Kidney epithelial cell (primary cell): Measurements from ENCODE around the gene HOXB5. TPM values are rescaled to one million over a fixed set of nuclear protein-coding genes. Genes with fewer than 3 reads are reported as not detected.

ENCODE experiments used
- DNase-seq: peaks from one replicate; pipeline ENCODE4 v3.0.0-alpha.2; 2010; ENCODE audit warnings: low read depth
- H3K27me3 ChIP-seq: 2 replicates; pipeline ENCODE4 v1.6.0; 2011; ENCODE audit warnings: low read length; ENCODE audit not compliant: control insufficient read depth, insufficient read depth
- H3K36me3 ChIP-seq: 2 replicates; pipeline ENCODE4 v1.5.1; 2011; ENCODE audit warnings: low read length; ENCODE audit not compliant: control insufficient read depth, insufficient read depth
- H3K4me3 ChIP-seq: 2 replicates; pipeline ENCODE4 v1.5.1; 2011; ENCODE audit warnings: low read depth, mild to moderate bottlenecking, control low read depth, low read length
- total RNA-seq: library from RNA; depleted of rRNA; stranded (reverse); fragments of >200 nt; gene quantifications from 2 replicates; pipeline ENCODE4 v1.2.3, GENCODE V29; 2015
- TF ChIP-seq, protein P1 (sequence below): IDR thresholded peaks from 2 replicates; pipeline ENCODE4 v1.5.1; 2011; ENCODE audit warnings: mild to moderate bottlenecking, moderate library complexity, low read length, control low read depth, inconsistent platforms; ENCODE audit not compliant: insufficient read depth, poor library complexity, severe bottlenecking

Gene HOXB5
- total RNA-seq, 1 donor from 2014 or later, result 3.6 TPM

DNA sequence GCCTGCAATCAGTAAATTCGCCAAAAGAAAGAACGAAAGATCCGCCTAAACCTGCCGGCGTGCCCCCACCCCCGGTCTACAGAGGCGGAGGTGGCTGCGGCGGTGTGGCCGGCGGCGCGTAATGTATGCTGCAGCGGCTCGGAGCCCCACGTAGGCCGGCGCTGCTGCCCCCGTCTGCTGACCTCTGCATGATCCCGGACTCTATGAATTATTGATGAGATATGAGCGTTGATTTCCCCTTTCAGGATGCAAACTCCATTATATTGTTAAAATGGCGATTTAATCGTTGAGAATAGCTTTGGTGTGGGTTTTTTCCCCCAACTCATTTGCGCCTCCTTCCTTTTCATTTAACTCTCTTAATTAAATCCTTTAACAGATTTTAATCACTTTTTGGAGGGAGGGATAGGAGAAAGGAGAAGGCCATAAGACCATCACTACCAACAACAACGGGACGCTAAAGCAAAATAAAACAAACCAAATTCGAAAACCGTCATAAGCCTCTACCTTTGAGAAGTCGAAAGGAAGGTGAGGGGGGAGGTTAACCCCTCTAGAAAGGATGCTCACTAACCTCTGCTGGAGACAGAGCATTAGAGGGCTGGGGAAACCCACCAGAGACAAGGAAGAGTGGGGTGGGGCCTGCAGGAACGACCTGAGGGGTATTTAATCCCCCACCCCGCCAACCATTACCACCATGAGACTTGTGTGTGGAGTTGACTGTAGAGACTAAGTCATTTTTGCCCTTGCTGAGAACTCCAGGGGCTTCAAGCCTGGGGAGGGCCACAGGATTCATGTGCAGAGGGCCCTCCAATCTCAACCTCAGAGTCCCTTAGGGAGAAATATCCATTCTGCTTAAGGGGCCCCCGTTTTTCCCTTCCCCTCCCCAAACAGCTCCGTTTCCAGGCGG, 7.0 kb downstream of the HOXB5 start:
- H3K27me3 ChIP-seq, result no peaks in the 10 kb centered on the region
- peaks cover 2% of the 10 kb centered on the region for H3K36me3 ChIP-seq
- TF ChIP-seq, protein P1, sequence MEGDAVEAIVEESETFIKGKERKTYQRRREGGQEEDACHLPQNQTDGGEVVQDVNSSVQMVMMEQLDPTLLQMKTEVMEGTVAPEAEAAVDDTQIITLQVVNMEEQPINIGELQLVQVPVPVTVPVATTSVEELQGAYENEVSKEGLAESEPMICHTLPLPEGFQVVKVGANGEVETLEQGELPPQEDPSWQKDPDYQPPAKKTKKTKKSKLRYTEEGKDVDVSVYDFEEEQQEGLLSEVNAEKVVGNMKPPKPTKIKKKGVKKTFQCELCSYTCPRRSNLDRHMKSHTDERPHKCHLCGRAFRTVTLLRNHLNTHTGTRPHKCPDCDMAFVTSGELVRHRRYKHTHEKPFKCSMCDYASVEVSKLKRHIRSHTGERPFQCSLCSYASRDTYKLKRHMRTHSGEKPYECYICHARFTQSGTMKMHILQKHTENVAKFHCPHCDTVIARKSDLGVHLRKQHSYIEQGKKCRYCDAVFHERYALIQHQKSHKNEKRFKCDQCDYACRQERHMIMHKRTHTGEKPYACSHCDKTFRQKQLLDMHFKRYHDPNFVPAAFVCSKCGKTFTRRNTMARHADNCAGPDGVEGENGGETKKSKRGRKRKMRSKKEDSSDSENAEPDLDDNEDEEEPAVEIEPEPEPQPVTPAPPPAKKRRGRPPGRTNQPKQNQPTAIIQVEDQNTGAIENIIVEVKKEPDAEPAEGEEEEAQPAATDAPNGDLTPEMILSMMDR, result no peak
- no peak for DNase-seq
- peak overlapping the region; percentile 68 for H3K4me3 ChIP-seq

DNA sequence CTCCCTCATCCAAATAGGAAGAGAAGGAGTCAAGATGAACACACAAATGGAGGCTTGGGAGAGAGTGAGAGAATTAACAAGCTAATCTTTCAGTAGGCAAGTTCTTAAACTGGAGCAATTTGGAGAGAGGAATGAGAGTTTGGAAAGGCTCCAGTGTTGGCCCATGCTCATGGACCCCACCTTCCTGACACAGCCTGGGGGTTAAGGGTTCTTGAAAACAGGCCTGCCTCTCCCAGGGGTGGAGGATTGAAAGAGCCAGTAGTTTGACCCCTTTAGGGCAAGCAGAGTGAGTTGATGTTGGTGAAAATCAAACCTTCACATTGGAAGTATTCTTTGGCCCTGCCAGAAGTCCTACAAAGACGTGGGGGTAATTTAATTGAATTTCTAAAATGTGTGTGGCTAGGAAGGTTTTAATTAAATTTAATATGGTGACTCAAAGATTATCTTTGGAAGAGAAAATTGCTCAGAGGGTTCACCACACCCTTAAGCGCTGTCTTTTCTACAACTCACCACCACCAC, 9.3 kb downstream of the HOXB5 start:
- Histone ChIP-seq H3K27me3 (no peaks in the 10 kb centered on the region), H3K36me3 (peaks cover 2% of the 10 kb centered on the region), H3K4me3 (peak overlapping the region; percentile 68)
- TF ChIP-seq, protein P1, result no peak
- no peak for DNase-seq

DNA sequence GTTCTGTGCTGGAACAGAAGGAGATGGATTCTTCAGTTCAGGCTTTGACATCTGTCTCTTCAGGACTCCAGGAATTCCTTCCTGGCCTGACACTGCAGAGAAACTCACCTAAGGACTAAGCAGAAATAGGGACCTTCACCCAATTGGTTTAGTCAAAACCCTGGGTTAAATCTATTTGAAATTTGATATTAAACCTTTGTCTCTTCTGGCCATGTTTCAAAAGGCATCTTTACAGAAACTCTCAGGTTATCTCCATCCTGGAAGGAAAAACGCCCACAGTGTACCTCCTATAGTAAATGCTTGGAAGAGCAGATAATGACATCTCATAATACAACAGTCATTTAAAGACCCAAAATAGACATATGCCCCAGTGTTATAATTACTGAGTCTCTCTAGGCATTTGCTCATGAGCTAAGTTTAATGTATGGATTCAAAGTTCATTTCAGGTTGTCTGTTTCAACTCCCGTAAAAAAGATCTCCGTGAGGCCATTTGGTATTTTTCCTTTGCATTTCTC, 9.8 kb downstream of the HOXB5 start:
- TF ChIP-seq, protein P1, result no peak
- peak overlapping the region; percentile 68 for H3K4me3 ChIP-seq
- peaks cover 3% of the 10 kb centered on the region for H3K36me3 ChIP-seq
- H3K27me3 ChIP-seq, result no peaks in the 10 kb centered on the region
- DNase-seq, result no peak

DNA sequence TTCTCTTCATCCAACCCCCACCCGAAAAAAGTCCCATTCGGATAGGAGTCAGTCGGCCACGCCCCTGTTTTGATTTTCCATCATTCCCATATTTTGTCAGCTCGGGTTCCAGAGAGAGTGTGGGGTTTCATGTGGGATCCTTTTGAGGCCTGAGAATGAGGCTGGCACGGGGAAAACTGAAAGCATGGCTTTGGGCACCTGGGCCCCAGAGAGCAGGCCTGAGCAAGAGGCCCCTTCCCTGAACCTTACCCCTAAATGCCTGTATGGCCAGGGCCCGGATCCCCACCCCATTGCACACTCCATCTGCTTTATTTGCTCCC, 10.9 kb downstream of the HOXB5 start:
- Histone ChIP-seq H3K27me3 (no peaks in the 10 kb centered on the region), H3K4me3 (peak overlapping the region; percentile 68), H3K36me3 (peaks cover 1% of the 10 kb centered on the region)
- no peak for DNase-seq
- TF ChIP-seq, protein P1, result no peak

DNA sequence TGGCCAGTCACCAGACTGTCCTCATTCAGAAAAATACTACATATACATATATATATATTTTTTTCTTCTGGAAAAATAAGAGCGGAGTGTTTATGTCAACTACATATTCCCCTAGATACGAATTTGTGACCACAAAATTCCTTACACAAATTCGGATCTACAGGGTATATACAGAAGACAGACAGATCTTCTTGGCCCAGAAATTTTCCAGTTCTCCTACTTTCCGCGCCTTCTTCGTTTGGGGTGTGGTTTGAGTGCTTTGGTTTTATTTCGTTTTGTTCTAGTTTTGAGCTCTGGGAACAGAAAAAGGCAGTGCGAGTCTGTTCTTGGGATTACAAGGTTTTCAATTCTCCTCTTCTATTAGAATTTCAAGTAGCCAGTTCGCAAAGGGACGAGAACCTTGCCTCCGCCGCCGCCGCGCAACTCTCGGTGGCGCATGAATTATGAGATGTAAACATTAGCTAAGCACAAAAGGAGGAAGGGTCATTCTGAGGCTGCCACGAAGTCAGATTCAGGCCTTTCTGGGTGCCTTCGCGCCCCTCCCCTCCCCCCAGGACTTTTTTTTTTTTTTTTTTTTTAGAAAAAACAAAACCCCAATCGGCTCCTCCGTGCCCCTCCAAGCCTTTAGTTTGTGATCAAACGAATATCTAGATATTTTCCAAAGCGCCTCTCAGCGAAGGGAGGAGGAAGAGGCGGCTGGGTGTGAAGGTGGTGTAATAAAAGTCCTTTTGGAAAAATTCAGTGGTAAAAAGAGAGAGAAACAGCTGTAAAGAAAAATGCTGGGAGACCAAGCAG, 13.6 kb downstream of the HOXB5 start:
- peaks cover 3% of the 10 kb centered on the region for H3K36me3 ChIP-seq
- peak overlapping the region; percentile 68 for H3K4me3 ChIP-seq
- TF ChIP-seq, protein P1, result no peak
- no peak for DNase-seq
- no peaks in the 10 kb centered on the region for H3K27me3 ChIP-seq
